GM19324 (cell line): ENCODE results near the gene PTPRA.
"Not testable (repeated sequence)": the region's sequence is repeated elsewhere in the genome, so short reads cannot be mapped to it uniquely, and the experiment has no call there.

ENCODE experiments used
- ATAC-seq: cut with Tn5 transposase; IDR thresholded peaks from one replicate; pipeline ENCODE4 v1.9.1; 2021; ENCODE audit warnings: mild to moderate bottlenecking, moderate library complexity; ENCODE audit not compliant: unreplicated experiment, low FRiP score

PTPRA gene

GRCh38 chr20:3032624-3033023 is 159.3 kb downstream of the PTPRA start:
- no peak for ATAC-seq

- ATAC-seq = no peak
These were observed 164.4 kb downstream of the PTPRA start for GRCh38 chr20:3037654-3038053.

GRCh38 chr20:3038454-3038853 is 165.2 kb downstream of the PTPRA start:
- no peak for ATAC-seq

DNA sequence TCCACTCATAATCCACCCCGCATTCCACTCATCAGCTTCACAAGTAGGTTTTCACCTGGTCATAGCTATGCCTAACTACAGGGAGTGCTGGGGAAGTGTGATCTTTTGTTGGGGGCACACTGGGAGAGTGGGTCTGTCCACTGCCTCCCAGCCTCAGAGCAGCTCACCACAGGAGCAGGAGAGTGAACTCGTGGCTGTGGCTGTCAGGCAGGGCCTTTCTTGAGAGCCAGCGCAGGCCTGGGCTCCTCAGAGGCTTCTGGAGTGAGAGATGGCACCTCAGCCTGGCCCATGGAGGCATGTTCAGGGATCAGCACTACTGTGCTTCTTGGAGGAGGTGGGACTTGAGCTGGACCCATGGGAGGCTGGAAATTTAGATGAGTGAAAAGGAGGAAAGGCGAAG is 166.1 kb downstream of the PTPRA start:
- no peak for ATAC-seq

- no peak for ATAC-seq
These were observed 166.8 kb downstream of the PTPRA start for GRCh38 chr20:3040086-3040485.

DNA sequence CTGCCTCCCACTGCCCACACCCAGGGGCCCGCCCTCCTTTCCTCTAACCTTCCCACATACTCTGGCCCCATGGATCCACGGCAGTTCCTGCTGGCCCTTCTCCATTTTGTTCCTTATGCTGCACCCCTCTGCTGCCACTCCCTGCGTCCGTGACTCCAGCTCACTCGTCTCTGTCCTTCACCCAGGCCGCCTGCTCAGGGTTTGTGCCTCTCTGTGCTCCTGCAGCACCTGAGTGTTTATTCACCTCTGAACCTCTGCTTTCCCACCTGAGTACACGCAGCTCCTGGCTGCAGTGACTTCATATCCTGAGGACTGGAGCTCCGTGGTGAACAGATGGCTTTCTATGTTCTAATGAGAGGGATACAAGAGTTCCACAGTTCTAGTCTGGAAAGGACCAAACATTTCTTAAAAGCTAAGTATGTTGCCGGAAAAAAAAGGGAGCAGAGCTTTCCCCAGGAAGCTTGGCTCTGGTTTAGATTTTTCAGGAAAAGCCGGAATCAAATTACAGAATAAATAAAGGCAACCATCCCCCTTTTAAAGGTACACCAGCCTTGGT is 168.7 kb downstream of the PTPRA start:
- ATAC-seq = no peak

- no peak for ATAC-seq
These were observed 169.3 kb downstream of the PTPRA start for GRCh38 chr20:3042625-3043024.

DNA sequence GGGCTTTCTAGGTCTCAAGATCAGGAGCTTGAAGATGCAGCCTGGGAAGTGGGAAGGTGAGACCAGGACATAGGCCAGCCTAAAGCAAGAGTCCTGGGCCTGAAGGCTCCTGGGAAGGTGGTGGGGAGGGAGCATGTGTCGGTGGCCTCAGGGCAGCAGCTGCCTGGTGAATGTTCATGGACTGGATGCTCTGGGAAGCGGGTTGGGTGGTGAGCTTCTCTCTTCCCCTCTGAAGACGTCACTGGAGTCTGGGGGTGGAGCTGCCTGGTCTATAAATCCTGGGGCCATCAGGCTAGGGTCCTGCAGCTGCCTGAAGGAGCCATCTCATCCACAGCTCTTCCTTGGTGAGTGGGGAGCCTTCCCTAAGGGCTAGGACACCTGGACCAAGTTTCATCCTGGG is 170.0 kb downstream of the PTPRA start, which contains the start of gene GNRH2:
TSS of gene GNRH2 (plus strand) at position 301 of the 400 bp plus-strand sequence. CDS start 793 bp downstream, outside the sequence.
- ATAC-seq = no peak

- ATAC-seq = no peak
These were observed 171.2 kb downstream of the PTPRA start for GRCh38 chr20:3044336-3044965.

GRCh38 chr20:3045042-3045815 is 171.9 kb downstream of the PTPRA start:
- no peak for ATAC-seq

DNA sequence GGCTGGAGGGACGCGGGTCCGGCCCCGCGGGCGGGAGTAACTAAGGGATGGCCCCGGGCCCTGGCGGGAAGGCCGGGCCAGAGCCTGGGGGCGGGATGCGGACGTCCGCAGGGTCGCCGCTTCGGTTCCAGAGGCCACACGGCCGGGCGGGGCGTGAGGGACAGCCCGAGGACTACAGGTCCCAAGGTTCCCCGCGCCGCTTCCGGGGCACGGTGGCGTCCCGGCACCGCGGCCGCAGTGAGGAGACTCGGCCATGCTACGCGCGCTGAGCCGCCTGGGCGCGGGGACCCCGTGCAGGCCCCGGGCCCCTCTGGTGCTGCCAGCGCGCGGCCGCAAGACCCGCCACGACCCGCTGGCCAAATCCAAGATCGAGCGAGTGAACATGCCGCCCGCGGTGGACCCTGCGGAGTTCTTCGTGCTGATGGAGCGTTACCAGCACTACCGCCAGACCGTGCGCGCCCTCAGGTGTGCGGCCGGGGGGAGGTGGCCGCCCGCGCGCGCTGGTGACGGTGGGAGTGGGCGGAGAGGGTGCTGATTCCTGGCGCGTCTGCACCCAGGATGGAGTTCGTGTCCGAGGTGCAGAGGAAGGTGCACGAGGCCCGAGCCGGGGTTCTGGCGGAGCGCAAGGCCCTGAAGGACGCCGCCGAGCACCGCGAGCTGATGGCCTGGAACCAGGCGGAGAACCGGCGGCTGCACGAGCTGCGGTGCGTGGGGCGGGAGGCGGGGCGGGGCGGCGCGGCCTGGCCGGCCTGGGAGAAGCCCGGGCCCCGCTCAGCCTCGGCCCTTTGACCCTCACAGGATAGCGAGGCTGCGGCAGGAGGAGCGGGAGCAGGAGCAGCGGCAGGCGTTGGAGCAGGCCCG is 172.8 kb downstream of the PTPRA start, which contains the start of gene MRPS26:
TSS of gene MRPS26 (plus strand) at position 237 of the 861 bp plus-strand sequence. CDS start at position 254, 17 bp downstream.
- peak; percentile 92 for ATAC-seq

GRCh38 chr20:3046677-3047462 is 173.6 kb downstream of the PTPRA start:
- peak; percentile 0 for ATAC-seq

DNA sequence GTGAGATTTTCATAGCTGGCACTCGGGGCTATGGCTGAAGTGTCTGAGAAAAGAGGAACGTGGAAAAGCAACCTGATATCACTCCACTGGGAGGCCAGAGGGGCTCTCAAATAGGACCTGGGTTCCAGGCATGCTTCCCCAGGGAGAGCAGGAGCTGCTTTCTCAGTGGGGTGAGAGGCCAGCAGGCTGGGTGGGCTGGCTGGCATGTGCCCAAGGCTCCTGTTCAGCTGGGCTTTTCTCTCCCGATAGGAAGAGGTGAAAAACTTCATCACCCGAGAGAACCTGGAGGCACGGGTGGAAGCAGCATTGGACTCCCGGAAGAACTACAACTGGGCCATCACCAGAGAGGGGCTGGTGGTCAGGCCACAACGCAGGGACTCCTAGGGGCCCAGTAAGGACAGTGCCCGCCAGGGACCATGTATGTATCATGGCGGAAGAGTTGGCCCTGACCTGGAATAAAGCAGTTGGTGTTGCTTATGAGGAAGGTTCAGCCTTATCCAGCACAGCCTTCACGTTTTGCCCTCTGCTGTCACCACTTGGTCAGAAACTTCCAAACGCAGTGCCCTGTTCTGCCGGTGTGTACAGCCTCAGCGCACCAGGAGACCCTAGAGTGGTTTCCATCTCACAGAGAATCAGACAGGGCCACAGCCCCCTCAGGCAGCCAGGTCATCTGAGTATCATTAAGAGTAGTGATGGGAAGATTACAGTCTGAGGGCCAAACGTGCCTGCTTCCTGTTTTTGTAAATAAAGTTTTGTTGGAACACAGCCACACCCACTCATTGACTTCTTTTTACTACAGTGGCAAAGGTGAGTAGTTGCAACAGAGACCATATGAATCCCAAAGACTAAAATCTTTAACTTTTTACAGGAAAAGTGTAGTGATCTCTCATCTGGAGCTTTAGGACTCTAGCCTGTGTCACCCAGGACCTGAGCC is 174.5 kb downstream of the PTPRA start:
- no peak for ATAC-seq

DNA sequence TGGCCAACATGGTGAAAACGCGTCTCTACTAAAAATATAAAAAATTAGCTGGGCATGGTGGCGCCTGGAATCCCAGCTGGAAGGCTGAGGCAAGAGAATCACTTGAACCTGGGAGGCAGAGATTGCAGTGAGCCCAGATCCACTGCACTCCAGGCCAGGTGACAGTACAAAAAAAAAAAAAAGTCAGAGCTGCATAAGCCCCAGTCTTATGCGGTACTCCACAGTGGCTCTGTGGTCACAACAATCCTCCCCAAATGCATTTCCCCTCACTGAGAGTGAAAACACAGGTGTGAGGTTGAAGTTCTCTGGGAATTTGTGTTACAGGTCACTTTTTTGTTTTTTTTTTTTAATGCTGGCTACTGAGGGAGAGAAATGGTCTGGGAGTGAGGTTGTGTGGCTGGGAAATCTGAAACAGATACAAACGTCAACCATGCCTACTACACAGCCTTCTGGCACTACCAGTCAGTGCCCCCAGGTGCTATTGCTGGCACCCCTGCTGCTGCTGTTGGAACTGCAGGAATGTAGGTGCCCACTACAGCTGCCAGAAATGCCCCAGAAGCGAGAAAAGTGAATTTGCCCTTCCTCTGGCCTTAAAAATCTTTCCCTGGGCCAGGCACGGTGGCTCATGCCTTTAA is 178.2 kb downstream of the PTPRA start:
- no peak for ATAC-seq

GRCh38 chr20:3059489-3059888 is 186.2 kb downstream of the PTPRA start:
- ATAC-seq = no peak

DNA sequence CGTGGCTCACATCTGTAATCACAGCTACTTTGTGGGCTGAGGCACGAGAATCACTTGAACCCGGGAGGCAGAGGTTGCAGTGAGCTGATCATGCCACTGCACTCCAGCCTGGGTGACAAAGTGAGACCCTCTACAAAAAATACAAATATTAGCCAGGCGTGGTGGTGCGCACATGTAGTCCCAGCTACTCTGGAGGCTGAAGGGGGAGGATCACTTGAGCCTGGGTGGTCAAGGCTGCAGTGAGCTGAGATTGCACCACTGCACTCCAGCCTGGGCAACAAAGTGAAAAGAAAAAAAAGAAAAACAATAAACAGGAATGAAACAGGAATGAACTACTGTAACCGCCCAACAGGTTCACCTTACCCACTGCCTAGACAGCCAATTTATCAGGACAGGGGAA is 190.8 kb downstream of the PTPRA start:
- ATAC-seq = not testable (repeated sequence)

DNA sequence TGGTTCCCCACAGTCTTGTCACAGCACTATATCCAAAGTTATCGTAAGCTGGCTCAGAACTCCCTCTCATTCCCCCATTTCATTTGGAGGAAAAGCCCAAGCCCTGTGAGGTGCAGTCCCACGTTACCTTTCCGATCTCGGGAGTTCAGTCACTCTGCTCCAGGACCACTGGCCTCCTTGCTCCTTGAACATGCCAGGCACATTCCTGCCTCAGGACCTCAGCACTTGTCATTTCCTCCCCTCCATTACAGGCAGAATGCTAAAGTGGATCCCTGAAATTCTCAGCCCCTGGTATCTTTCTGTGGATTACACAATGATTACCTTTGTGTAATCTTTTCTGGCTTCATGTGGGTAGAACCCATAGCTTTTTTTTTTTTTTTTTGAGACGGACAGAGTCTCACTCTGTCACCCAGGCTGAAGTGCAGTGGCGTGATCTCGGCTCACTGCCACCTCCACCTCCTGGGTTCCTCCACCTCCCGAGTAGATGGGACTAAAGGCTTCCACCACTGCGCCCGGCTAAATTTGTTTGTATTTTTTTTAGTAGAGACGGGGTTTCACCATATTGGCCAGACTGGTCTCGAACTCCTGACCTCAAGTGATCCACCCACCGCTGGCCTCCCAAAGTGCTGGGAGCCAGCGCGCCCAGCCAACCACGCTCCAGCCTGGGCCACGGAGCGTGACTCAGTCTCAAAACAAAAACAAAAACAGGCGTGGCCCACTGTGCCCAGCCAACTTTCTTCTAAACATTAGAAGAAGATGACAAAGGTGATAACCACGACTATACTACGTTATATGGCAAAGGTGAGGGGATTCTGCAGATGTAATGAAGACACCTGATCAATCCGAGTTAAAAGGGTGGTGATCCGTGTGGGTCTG is 194.1 kb downstream of the PTPRA start:
- ATAC-seq = no peak
